Measurements from ENCODE around the gene RRP1B. TPM values are rescaled to one million over a fixed set of nuclear protein-coding genes. Genes with fewer than 3 reads are reported as not detected.

Gene RRP1B
- polyA plus RNA-seq, 3 donors = 3.3 to 6.1 (median 4.5) TPM

DNA sequence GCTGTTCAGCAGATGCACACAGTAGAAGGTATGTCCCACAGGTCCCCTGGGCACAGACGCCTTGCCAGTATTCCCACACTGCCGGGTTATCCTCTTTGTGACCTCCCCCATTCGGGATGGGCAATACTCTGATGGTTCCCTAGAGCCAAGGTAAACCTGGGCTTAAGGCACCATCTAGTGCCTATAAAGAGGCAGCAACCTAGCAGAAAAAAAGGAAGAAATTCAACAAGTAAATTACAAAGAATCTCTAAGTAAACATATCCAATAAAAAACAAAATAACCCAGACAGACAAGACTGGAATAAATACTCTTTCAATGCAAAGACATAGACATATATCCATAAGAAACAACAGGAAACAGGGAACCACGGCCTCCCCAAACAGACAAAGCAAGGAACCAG lies 39.5 kb upstream of the RRP1B start:
- 100% methylated on average over 4 of the region's 4 CpGs for WGBS (ENCODE audit: insufficient coverage)
- TF ChIP-seq, protein P1, sequence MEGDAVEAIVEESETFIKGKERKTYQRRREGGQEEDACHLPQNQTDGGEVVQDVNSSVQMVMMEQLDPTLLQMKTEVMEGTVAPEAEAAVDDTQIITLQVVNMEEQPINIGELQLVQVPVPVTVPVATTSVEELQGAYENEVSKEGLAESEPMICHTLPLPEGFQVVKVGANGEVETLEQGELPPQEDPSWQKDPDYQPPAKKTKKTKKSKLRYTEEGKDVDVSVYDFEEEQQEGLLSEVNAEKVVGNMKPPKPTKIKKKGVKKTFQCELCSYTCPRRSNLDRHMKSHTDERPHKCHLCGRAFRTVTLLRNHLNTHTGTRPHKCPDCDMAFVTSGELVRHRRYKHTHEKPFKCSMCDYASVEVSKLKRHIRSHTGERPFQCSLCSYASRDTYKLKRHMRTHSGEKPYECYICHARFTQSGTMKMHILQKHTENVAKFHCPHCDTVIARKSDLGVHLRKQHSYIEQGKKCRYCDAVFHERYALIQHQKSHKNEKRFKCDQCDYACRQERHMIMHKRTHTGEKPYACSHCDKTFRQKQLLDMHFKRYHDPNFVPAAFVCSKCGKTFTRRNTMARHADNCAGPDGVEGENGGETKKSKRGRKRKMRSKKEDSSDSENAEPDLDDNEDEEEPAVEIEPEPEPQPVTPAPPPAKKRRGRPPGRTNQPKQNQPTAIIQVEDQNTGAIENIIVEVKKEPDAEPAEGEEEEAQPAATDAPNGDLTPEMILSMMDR (IDR thresholded peaks at IDR 0.05) = no peak
- no peaks in the 10 kb centered on the region for H3K4me1 Mint-ChIP-seq
- intact Hi-C loops (cut with micrococcal nuclease) = loop anchor here in 1 of 2 donors (10.0 kb wide), 1 partner anchor 295 kb away; no protein-coding TSS in a partner anchor
- H3K36me3 ChIP-seq (replicated peaks in 1 of 2; ENCODE audit: control insufficient read depth in 1 of 2, insufficient read depth in 2 of 2, low read length in 2 of 2) = no peaks in the 10 kb centered on the region
- no peak overlapping the region for H3K9ac ChIP-seq (ENCODE audit: insufficient read depth, low read length, poor library complexity, severe bottlenecking)
- H4K20me1 ChIP-seq (ENCODE audit: insufficient read depth, low read length) = no peaks in the 10 kb centered on the region
- no peak overlapping the region for H3K4me3 ChIP-seq (replicated peaks in 1 of 3; ENCODE audit: low read depth in 2 of 3, low read length in 3 of 3)
- peaks cover 0 to 6% (median 1%) of the 10 kb centered on the region in 3 donors for H3K27me3 Mint-ChIP-seq (ENCODE audit: low read depth in 3 of 3)
- H3K27ac ChIP-seq (ENCODE audit: low read depth in 1 of 2, low read length in 2 of 2) = no peak overlapping the region
- no peaks in the 10 kb centered on the region for H3K36me3 Mint-ChIP-seq
- H3K4me3 Mint-ChIP-seq = no peak overlapping the region
- H3K4me1 ChIP-seq (ENCODE audit: control insufficient read depth in 1 of 2, insufficient read depth in 2 of 2, low read length in 2 of 2) = no peaks in the 10 kb centered on the region
- no peaks in the 10 kb centered on the region for H3K27me3 ChIP-seq (ENCODE audit: control insufficient read depth in 2 of 2, insufficient read depth in 2 of 2, low read length in 2 of 2)
- H3K4me2 ChIP-seq (replicated peaks; ENCODE audit: extremely low read depth, low read length, poor library complexity, severe bottlenecking) = no peak overlapping the region
- H2AFZ ChIP-seq (ENCODE audit: insufficient read depth, low read depth, low read length, poor library complexity, severe bottlenecking) = no peak overlapping the region
- H3K27ac Mint-ChIP-seq = no peak overlapping the region
- H3K9me3 Mint-ChIP-seq = peaks cover 8 to 21% (median 19%) of the 10 kb centered on the region in 7 donors
- no peak for DNase-seq
- peaks cover 9 to 14% of the 10 kb centered on the region in 2 donors for H3K9me3 ChIP-seq (replicated peaks in 1 of 2; ENCODE audit: control insufficient read depth in 1 of 2, insufficient read depth in 1 of 2, low read length in 2 of 2)
- H3K79me2 ChIP-seq (ENCODE audit: insufficient read depth, low read length) = no peaks in the 10 kb centered on the region

DNA sequence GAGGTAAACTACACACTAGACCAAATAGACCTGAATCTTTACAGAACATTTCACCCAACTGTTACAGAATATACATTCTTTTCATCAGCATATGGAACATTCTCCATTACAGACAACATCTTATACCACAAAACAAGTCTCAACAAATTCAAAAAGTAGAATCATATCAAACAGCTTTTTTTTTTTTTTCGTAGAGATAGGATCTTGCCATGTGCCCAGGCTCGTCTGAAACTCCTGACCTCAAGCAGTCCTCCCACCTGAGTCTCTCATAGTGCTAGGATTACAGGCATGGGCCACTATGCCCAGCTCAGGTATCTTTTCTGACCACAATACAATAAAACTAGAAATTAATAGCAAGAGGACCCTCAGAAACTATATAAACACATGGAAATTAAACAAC lies 36.6 kb upstream of the RRP1B start:
- WGBS (ENCODE audit: insufficient coverage) = 100% methylated on average over 1 of the region's 2 CpGs
- peaks cover 9 to 14% of the 10 kb centered on the region in 2 donors for H3K9me3 ChIP-seq (replicated peaks in 1 of 2; ENCODE audit: control insufficient read depth in 1 of 2, insufficient read depth in 1 of 2, low read length in 2 of 2)
- H3K27me3 ChIP-seq (ENCODE audit: control insufficient read depth in 2 of 2, insufficient read depth in 2 of 2, low read length in 2 of 2) = no peaks in the 10 kb centered on the region
- Mint-ChIP-seq H3K27me3 (ENCODE audit: low read depth in 3 of 3) (peaks cover 2 to 4% (median 3%) of the 10 kb centered on the region in 3 donors), H3K9me3 (peaks cover 8 to 21% (median 19%) of the 10 kb centered on the region in 7 donors), H3K27ac (no peak overlapping the region), H3K4me3 (no peak overlapping the region), H3K4me1 (no peaks in the 10 kb centered on the region), H3K36me3 (no peaks in the 10 kb centered on the region)
- H3K4me1 ChIP-seq (ENCODE audit: control insufficient read depth in 1 of 2, insufficient read depth in 2 of 2, low read length in 2 of 2) = no peaks in the 10 kb centered on the region
- no peaks in the 10 kb centered on the region for H3K36me3 ChIP-seq (replicated peaks in 1 of 2; ENCODE audit: control insufficient read depth in 1 of 2, insufficient read depth in 2 of 2, low read length in 2 of 2)
- intact Hi-C loops (cut with micrococcal nuclease) = loop anchor here in 1 of 2 donors (10.0 kb wide), 1 partner anchor 298 kb away; no protein-coding TSS in a partner anchor
- no peak overlapping the region for H3K4me3 ChIP-seq (replicated peaks in 1 of 3; ENCODE audit: low read depth in 2 of 3, low read length in 3 of 3)
- H3K4me2 ChIP-seq (replicated peaks; ENCODE audit: extremely low read depth, low read length, poor library complexity, severe bottlenecking) = no peak overlapping the region
- no peaks in the 10 kb centered on the region for H3K79me2 ChIP-seq (ENCODE audit: insufficient read depth, low read length)
- TF ChIP-seq, protein P1 (IDR thresholded peaks at IDR 0.05) = no peak
- H3K9ac ChIP-seq (ENCODE audit: insufficient read depth, low read length, poor library complexity, severe bottlenecking) = no peak overlapping the region
- no peak overlapping the region for H3K27ac ChIP-seq (ENCODE audit: low read depth in 1 of 2, low read length in 2 of 2)
- DNase-seq = no peak
- H4K20me1 ChIP-seq (ENCODE audit: insufficient read depth, low read length) = no peaks in the 10 kb centered on the region
- H2AFZ ChIP-seq (ENCODE audit: insufficient read depth, low read depth, low read length, poor library complexity, severe bottlenecking) = no peak overlapping the region

Data from CD14-positive monocyte (primary cell).